HEK293 (cell line): Measurements from ENCODE around the gene HPSE2.

Source experiments
- CTCF ChIA-PET: fragments of 350-600 bp; formaldehyde crosslinking; extraction: SDS; loops from one replicate; lab custom pipeline; 2021; ENCODE audit warnings: antibody characterized with exemption; lab: Yijun Ruan, JAX
- POLR2A ChIA-PET: fragments of 300-600 bp; formaldehyde crosslinking; extraction: SDS; loops from one replicate; lab custom pipeline; 2020; ENCODE audit warnings: antibody characterized with exemption, inconsistent platforms; lab: Yijun Ruan, JAX
- H3K27ac ChIP-seq: fragments of 200-500 bp; sonication (Bioruptor generic); 2 replicates; pipeline ENCODE4 v1.5.1; 2014; ENCODE audit warnings: low read depth, low read length, control low read depth, inconsistent platforms; ENCODE audit errors: extremely low read depth
- H3K36me3 ChIP-seq, 2 experiments: fragments of 200-500 bp in 1 of 2; sonication (Bioruptor generic) in 1 of 2; 1 replicate in 1 of 2; 2 replicates in 1 of 2; pipeline ENCODE4 v1.5.1; 2014 to 2017; ENCODE audit warnings: inconsistent platforms in 2 of 2, low read length in 2 of 2; ENCODE audit not compliant: control insufficient read depth in 2 of 2, insufficient read depth in 1 of 2
- H3K4me1 ChIP-seq: fragments of 200-500 bp; sonication (Bioruptor generic); 2 replicates; pipeline ENCODE4 v1.5.1; 2014; ENCODE audit warnings: mild to moderate bottlenecking, low read length, inconsistent platforms; ENCODE audit not compliant: control insufficient read depth, insufficient read depth
- H3K4me3 ChIP-seq: 2 replicates; pipeline ENCODE4 v1.5.1; 2011; ENCODE audit warnings: low read depth, mild to moderate bottlenecking, control low read depth, low read length, moderate library complexity
- H3K9me3 ChIP-seq: fragments of 200-500 bp; sonication (Bioruptor generic); 2 replicates; pipeline ENCODE4 v1.5.1; 2014; ENCODE audit warnings: low read depth, low read length, inconsistent platforms; ENCODE audit not compliant: control insufficient read depth, insufficient read depth
- AEBP2 ChIP-seq: fragments of 450-650 bp; formaldehyde crosslinking; IDR thresholded peaks from 2 replicates; pipeline ENCODE4 v1.5.1; 2016; ENCODE audit warnings: missing biosample characterization, missing genetic modification characterization, borderline replicate concordance
- KLF16 ChIP-seq: fragments of 450-650 bp; formaldehyde crosslinking; IDR thresholded peaks from 2 replicates; pipeline ENCODE4 v1.5.1; 2017; ENCODE audit warnings: missing biosample characterization, missing genetic modification characterization
- PRDM4 ChIP-seq: fragments of 450-650 bp; formaldehyde crosslinking; IDR thresholded peaks from 2 replicates; pipeline ENCODE4 v1.5.1; 2017; ENCODE audit warnings: missing biosample characterization, missing genetic modification characterization
- REST ChIP-seq: fragments of 450-650 bp; formaldehyde crosslinking; IDR thresholded peaks from 2 replicates; pipeline ENCODE4 v1.5.1; 2016; ENCODE audit warnings: missing biosample characterization, missing genetic modification characterization
- SP3 ChIP-seq: fragments of 450-650 bp; formaldehyde crosslinking; IDR thresholded peaks from 2 replicates; pipeline ENCODE4 v1.5.1; 2016; ENCODE audit warnings: missing biosample characterization, missing genetic modification characterization
- TCF7L2 ChIP-seq: IDR thresholded peaks from 2 replicates; pipeline ENCODE4 v1.6.1; 2011; ENCODE audit warnings: low read depth, mild to moderate bottlenecking, inconsistent platforms, low read length, moderate library complexity, borderline replicate concordance
- TRIM28 ChIP-seq: IDR thresholded peaks from 2 replicates; pipeline ENCODE4 v1.6.1; 2011; ENCODE audit warnings: low read length, control low read depth, borderline replicate concordance
- ZBTB7A ChIP-seq: fragments of 450-650 bp; formaldehyde crosslinking; IDR thresholded peaks from 2 replicates; pipeline ENCODE4 v1.5.1; 2016; ENCODE audit warnings: low read depth, missing biosample characterization, missing genetic modification characterization
- ZFHX2 ChIP-seq: fragments of 450-650 bp; formaldehyde crosslinking; conservative IDR thresholded peaks from 2 replicates; pipeline ENCODE4 v1.5.1; 2016; ENCODE audit warnings: missing biosample characterization, missing genetic modification characterization
- ZFP37 ChIP-seq: fragments of 450-650 bp; formaldehyde crosslinking; IDR thresholded peaks from 2 replicates; pipeline ENCODE4 v1.5.1; 2016; ENCODE audit warnings: missing biosample characterization, missing genetic modification characterization
- ZNF132 ChIP-seq: fragments of 450-650 bp; formaldehyde crosslinking; IDR thresholded peaks from 2 replicates; pipeline ENCODE4 v1.5.1; 2017; ENCODE audit warnings: missing biosample characterization, missing genetic modification characterization, borderline replicate concordance
- ZNF133 ChIP-seq: fragments of 450-650 bp; formaldehyde crosslinking; IDR thresholded peaks from 2 replicates; pipeline ENCODE4 v1.5.1; 2016; ENCODE audit warnings: missing biosample characterization, missing genetic modification characterization
- ZNF140 ChIP-seq: fragments of 450-650 bp; formaldehyde crosslinking; IDR thresholded peaks from 2 replicates; pipeline ENCODE4 v1.5.1; 2016; ENCODE audit warnings: missing biosample characterization, missing genetic modification characterization
- ZNF157 ChIP-seq: fragments of 450-650 bp; formaldehyde crosslinking; IDR thresholded peaks from 2 replicates; pipeline ENCODE4 v1.5.1; 2016; ENCODE audit warnings: missing biosample characterization, missing genetic modification characterization
- ZNF274 ChIP-seq, 2 experiments: fragments of 200-500 bp in 1 of 2; fragments of 450-650 bp in 1 of 2; sonication (Bioruptor generic) in 1 of 2; formaldehyde crosslinking in 1 of 2; IDR thresholded peaks; 2 replicates each; pipeline versions ENCODE4 v1.5.1 to v1.6.1; 2014 to 2016; ENCODE audit warnings: borderline replicate concordance in 1 of 2, inconsistent platforms in 1 of 2, low read length in 1 of 2, missing biosample characterization in 1 of 2, missing genetic modification characterization in 1 of 2
- ZNF394 ChIP-seq: fragments of 450-650 bp; formaldehyde crosslinking; IDR thresholded peaks from 2 replicates; pipeline ENCODE4 v1.5.1; 2016; ENCODE audit warnings: missing biosample characterization, missing genetic modification characterization, mild to moderate bottlenecking, moderate library complexity, borderline replicate concordance
- ZNF558 ChIP-seq: fragments of 450-650 bp; formaldehyde crosslinking; IDR thresholded peaks from 2 replicates; pipeline ENCODE4 v1.5.1; 2016; ENCODE audit warnings: missing biosample characterization, missing genetic modification characterization
- ZNF600 ChIP-seq: fragments of 450-650 bp; formaldehyde crosslinking; IDR thresholded peaks from 2 replicates; pipeline ENCODE4 v1.5.1; 2016; ENCODE audit warnings: missing biosample characterization, missing genetic modification characterization
- ZNF660 ChIP-seq: fragments of 450-650 bp; IDR thresholded peaks from 2 replicates; pipeline ENCODE4 v1.5.1; 2018; ENCODE audit warnings: missing biosample characterization, mild to moderate bottlenecking, missing genetic modification characterization
- ZSCAN4 ChIP-seq: fragments of 450-650 bp; formaldehyde crosslinking; IDR thresholded peaks from 2 replicates; pipeline ENCODE4 v1.5.1; 2017; ENCODE audit warnings: missing biosample characterization, missing genetic modification characterization

Gene HPSE2

GRCh38 chr10:98649170-98649569 lies 586.5 kb downstream of the HPSE2 start (continued):
- no peak for TF ChIP-seq PRDM4 (tag by site-specific recombination)
- no peak for TF ChIP-seq ZNF558 (tag by site-specific recombination)
- no peak for TF ChIP-seq ZSCAN4 (tag by site-specific recombination)
- TF ChIP-seq ZNF132 = no peak
- no peak for TF ChIP-seq ZNF660 (tag by site-specific recombination)
- TF ChIP-seq AEBP2 (tag by site-specific recombination) = no peak
- no peak for TF ChIP-seq ZFHX2 (tag by site-specific recombination)
- TF ChIP-seq ZNF140 (tag by site-specific recombination) = no peak
- TF ChIP-seq, all 188 proteins: peak for 0

GRCh38 chr10:98646998-98647917 lies 588.4 kb downstream of the HPSE2 start:
- ChIA-PET CTCF (no interaction called here), POLR2A (no interaction called here)
- H3K27ac ChIP-seq = no peak overlapping the region

GRCh38 chr10:98644466-98644865 lies 591.2 kb downstream of the HPSE2 start:
- no peak overlapping the region for H3K27ac ChIP-seq
- no peak overlapping the region for H3K4me3 ChIP-seq
- ChIA-PET CTCF (no interaction called here), POLR2A (no interaction called here)
- H3K4me1 ChIP-seq = 0 out of 2 replicates have a peak, but pooled peaks cover 4% of the 10 kb centered on the region
- H3K36me3 ChIP-seq = no peaks in the 10 kb centered on the region
- no peaks in the 10 kb centered on the region for H3K9me3 ChIP-seq
- TF ChIP-seq ZFP37 (tag by site-specific recombination) (no peak), ZNF132 (no peak), ZNF274 (IDR thresholded peaks at IDR 0.05; ENCODE audit: low read length) (no peak), ZNF274 (tag by site-specific recombination; IDR thresholded peaks at IDR 0.05; ENCODE audit: borderline replicate concordance) (no peak), SP3 (tag by site-specific recombination) (no peak), ZBTB7A (tag by site-specific recombination) (no peak), ZNF133 (tag by site-specific recombination) (no peak), KLF16 (tag by site-specific recombination) (no peak), REST (tag by site-specific recombination) (no peak), ZNF157 (tag by site-specific recombination) (no peak), ZNF394 (tag by site-specific recombination) (no peak), ZNF600 (tag by site-specific recombination) (no peak)
- TF ChIP-seq, all 188 proteins: peak for 0

More at GRCh38 chr10:98646998-98647917, 588.4 kb downstream of the HPSE2 start:
- Histone ChIP-seq H3K9me3 (no peaks in the 10 kb centered on the region), H3K36me3 (no peaks in the 10 kb centered on the region), H3K4me3 (no peak overlapping the region), H3K4me1 (0 out of 2 replicates have a peak, but pooled peaks cover 4% of the 10 kb centered on the region)
- TF ChIP-seq ZBTB7A (tag by site-specific recombination) = no peak
- TF ChIP-seq TCF7L2 = peak; percentile 33; the same call in 1 of the 2 replicates
- peak; percentile 39; the same call in 1 of the 2 replicates for TF ChIP-seq TRIM28
